AG10803 (cell line): ENCODE results near the gene C1GALT1C1L.
A peak's percentile ranks its signal among the peaks of the same experiment; 100 is the strongest.
"Not testable (repeated sequence)": the region's sequence is repeated elsewhere in the genome, so short reads cannot be mapped to it uniquely, and the experiment has no call there.

Experiments
- DNase-seq: peaks from one replicate; pipeline ENCODE4 v3.0.0; 2010; ENCODE audit warnings: low read depth
- H3K4me3 ChIP-seq: 2 replicates; pipeline ENCODE4 v1.5.1; 2011; ENCODE audit warnings: mild to moderate bottlenecking, low read length, control low read depth
- TF ChIP-seq, protein P1 (sequence below): conservative IDR thresholded peaks from 2 replicates; pipeline ENCODE4 v1.5.1; 2011; ENCODE audit warnings: mild to moderate bottlenecking, low read length, control low read depth, inconsistent platforms

C1GALT1C1L gene

DNA sequence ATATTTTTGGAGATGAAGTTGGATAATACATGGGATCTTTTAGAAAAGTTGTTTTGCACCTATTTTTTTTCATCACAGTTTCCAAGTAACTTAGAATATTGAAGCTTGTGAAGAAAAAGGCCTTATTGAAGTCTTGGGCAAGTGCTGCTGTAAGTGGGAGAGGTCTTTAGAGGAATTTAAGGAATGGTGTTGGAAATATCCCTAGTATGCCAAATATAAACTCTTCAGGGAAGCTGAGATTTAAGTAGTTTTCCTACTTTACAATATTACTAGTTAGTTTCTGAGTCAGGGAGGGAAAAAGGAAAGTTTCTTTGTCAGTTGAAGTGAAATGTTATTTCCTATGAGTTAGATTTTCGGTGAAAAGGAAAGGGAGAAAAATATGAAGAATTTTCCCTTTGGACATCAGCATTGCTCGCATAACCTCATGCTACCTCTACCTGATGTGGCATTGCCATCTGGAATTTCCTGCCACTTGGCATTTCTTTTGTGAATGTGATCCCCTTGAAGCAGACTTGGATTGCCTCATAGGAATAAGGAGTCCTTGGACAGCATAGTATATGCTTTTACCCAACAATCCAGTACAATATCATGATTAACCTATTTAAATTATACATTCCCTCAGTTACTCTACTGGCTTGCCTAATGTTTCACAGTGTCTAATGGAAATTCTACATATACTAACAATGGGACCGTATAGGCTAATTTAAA lies 27.1 kb downstream of the C1GALT1C1L start:
- peak; percentile 33 for DNase-seq
- TF ChIP-seq, protein P1, sequence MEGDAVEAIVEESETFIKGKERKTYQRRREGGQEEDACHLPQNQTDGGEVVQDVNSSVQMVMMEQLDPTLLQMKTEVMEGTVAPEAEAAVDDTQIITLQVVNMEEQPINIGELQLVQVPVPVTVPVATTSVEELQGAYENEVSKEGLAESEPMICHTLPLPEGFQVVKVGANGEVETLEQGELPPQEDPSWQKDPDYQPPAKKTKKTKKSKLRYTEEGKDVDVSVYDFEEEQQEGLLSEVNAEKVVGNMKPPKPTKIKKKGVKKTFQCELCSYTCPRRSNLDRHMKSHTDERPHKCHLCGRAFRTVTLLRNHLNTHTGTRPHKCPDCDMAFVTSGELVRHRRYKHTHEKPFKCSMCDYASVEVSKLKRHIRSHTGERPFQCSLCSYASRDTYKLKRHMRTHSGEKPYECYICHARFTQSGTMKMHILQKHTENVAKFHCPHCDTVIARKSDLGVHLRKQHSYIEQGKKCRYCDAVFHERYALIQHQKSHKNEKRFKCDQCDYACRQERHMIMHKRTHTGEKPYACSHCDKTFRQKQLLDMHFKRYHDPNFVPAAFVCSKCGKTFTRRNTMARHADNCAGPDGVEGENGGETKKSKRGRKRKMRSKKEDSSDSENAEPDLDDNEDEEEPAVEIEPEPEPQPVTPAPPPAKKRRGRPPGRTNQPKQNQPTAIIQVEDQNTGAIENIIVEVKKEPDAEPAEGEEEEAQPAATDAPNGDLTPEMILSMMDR: no peak
- H3K4me3 ChIP-seq: no peak overlapping the region

DNA sequence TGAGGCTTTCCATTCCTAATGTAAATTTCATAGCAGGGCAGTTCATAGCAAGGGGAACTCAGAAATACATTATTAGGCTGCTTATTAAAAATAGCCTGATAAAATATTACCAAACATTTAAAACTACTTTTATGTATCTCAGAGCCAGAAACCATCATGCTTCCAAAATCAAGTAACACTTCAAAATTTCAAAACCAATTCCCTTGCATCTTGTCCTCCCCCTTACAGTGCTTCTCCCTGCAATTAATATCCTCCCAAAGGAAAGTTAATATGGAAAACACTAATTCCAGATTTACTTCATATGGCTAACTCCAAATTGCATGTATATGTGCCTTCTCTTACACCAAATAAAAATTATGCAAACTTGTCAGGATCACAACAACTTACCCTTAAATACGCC lies 32.5 kb downstream of the C1GALT1C1L start:
- H3K4me3 ChIP-seq: no peak overlapping the region
- TF ChIP-seq, protein P1: no peak
- DNase-seq: no peak

DNA sequence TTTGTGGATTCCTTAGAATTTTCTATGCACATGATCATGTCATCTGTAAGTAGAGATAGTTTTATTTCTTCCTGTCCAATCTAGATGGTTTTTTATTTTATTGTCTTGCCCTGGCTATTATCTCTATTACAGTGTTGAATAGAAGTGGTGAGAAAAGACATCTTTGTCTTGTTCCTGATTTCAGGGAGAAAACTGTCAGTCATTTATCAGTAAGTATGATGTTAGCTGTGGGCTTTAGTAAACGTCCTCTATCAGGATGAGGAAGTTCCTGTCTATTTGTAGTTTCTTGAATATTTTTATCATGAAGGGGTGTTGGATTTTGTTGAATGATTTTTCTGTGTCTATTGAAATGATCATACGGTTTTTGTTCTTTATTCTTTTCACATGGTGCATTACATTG lies 33.9 kb downstream of the C1GALT1C1L start:
- DNase-seq: no peak
- TF ChIP-seq, protein P1: no peak
- no peak overlapping the region for H3K4me3 ChIP-seq

DNA sequence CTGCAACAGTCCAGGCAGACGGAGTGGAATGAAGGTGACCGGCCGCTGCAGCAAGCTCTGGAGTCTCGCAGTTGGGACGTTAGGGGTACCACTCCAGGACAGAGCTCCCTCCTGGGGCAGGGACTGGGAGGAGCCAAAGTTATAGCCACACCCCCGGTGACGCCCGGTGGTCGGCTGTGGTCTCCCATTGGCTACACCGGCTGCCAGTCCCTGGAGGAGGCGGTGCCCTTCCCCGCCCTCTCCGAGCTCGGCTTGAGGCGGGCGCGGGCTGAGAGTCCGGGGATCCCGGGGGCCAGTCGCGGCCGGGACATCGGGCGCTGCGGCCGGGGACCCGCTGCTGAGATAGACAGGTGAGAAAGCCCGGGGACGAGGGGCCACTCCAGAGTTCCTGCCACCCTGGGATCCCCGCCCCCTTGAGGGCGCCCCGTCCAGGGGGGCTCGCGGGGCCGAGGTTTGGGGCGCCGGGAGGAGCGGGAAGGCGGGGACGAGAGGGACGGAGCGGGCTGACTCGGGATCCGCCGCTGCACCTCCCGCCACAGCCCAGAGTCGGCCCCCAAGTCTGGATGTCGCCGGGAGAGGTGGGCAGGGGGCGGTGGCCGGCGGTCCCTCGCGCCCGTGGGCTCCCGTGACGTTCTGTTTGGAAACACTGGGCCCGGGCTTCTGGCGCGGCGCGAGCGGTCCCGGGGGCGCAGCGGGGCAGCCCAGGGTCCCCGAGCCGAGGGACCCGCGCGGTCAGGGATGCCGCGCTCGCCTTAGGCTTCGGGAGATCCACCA lies 39.0 kb downstream of the C1GALT1C1L start, which contains the start of gene PLEKHH2:
Gene PLEKHH2, plus strand, starts transcription at position 231 of the 774 bp plus-strand sequence. CDS start 7,414 bp downstream, outside the sequence.
- H3K4me3 ChIP-seq: peak within 1 kb of the TSS; percentile 62
- DNase-seq: peak; percentile 80
- TF ChIP-seq, protein P1: no peak

DNA sequence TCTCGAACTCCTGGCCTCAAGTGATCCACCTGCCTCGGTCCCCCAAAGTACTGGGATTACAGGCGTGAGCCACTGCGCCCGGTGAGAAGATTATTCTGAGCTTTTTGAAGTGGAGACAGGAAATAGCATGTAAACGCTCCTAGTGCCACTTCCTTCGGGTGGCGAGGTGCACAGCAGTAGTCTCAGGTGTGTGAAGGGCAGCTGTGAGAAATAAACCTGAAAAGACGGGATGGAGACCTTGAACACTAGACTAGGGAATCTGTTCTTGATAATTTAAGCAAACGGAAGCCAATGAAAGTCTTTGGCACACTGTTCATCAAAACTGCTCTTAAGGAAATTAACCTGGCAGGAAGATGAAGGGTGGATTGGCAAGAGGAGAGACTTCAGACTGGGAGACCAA lies 39.6 kb downstream of the C1GALT1C1L start:
- DNase-seq: no peak
- peak overlapping the region; percentile 62 for H3K4me3 ChIP-seq
- TF ChIP-seq, protein P1: no peak

DNA sequence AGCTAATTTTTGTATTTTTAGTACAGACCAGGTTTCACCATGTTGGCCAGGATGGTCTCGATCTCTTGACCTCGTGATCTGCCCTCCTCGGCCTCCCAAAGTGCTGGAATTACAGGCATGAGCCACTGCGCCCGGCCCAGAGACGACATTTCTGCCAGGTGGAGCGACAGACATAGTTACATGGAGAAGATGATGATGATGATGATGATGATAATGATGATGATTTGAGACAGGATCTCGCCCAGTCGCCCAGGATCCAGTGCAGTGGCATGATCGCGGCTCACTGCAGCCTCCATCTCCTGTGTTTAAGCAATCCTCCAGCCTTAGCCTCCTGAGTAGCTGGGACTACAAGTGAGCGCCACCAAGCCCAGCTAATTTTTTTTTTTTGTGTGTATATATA lies 40.1 kb downstream of the C1GALT1C1L start:
- DNase-seq, H3K4me3 ChIP-seq: not testable (repeated sequence)

DNA sequence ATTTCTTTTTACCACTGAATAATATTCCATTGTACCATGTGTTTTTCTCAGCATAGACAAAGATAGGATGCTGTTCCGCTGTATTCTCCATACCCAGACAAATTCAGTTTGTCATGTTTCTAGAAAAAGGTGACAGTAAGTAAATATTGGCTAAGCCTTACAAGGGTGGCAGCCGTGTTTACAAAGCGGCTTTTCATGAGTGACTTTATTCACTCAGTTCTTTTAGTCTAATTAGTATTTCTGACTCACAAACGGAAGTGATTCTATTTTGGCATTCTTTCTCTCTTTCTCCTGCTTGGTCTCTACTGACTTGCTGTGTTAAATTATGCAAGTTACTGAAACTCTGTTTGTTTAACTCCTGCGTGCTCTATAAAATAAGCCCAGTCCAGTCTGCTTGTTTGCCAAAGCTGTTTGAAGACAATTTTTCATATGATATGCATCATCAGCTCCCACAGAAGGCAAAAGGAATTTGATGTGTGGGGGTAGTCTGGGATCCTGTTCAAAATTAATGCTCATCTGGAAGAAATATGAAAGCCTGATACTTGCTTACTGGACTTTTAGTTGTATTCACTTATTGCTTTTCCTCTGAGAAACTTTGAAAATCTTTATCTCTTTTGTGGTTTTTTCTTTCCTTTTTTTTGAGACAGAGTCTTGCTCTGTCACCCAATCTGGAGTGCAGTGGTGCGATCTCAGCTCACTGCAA lies 41.5 kb downstream of the C1GALT1C1L start:
- H3K4me3 ChIP-seq: no peak overlapping the region; the same call in 1 of the 2 replicates
- DNase-seq: peak; percentile 93
- TF ChIP-seq, protein P1: no peak
